Right lobe of liver (tissue), 6 donors: ENCODE data around the gene DENND4A. TPM values are rescaled to one million over a fixed set of nuclear protein-coding genes. Genes with fewer than 3 reads are reported as not detected.

ENCODE experiments used
- ATAC-seq, 4 donors: fragments of 200-7000 bp; cut with Tn5 transposase; one replicate each; pipeline ENCODE4 v1.9.1; 2020; ENCODE audit warnings: mild to moderate bottlenecking in 4 of 4, moderate library complexity in 4 of 4
- DNase-seq, 3 donors: peaks; one replicate each; pipeline ENCODE4 v3.0.0-alpha.2; 2020
- H3K27ac ChIP-seq, 3 donors: fragments of 200-600 bp; one replicate each; pipeline ENCODE4 v1.8.0; 2022
- H3K27me3 ChIP-seq, 2 donors: fragments of 200-600 bp; one replicate each; pipeline ENCODE4 v1.8.0; 2022
- H3K36me3 ChIP-seq, 4 donors: fragments of 200-600 bp; sonication (generic) in 1 of 4; one replicate each; pipeline versions ENCODE4 v1.5.1 to v1.8.0; 2017 to 2022; ENCODE audit warnings: control low read depth in 1 of 4
- H3K4me1 ChIP-seq, 4 donors: fragments of 200-600 bp; sonication (generic) in 1 of 4; one replicate each; pipeline versions ENCODE4 v1.5.1 to v1.8.0; 2017 to 2022; ENCODE audit warnings: control low read depth in 1 of 4
- H3K4me3 ChIP-seq, 3 donors: fragments of 200-600 bp; one replicate each; pipeline ENCODE4 v1.8.0; 2022
- H3K9me3 ChIP-seq, 4 donors: fragments of 200-600 bp; sonication (generic) in 1 of 4; one replicate each; pipeline versions ENCODE4 v1.5.1 to v1.8.0; 2017 to 2022; ENCODE audit warnings: control low read depth in 1 of 4
- POLR2A ChIP-seq: fragments of 450-650 bp; IDR thresholded peaks from one replicate; pipeline ENCODE4 v1.6.1; 2017; ENCODE audit warnings: antibody characterized with exemption, mild to moderate bottlenecking
- WGBS: methylation state at CpG from one replicate; pipeline ENCODE4 v1.1.6; 2018; ENCODE audit warnings: low coverage, low lambda C conversion rate; ENCODE audit not compliant: insufficient coverage; ENCODE audit errors: missing lambda C conversion rate; 5-methylcytosine and 5-hydroxymethylcytosine counted together
- intact Hi-C, 2 donors: fragments of 100-400 bp; cut with DNase I; formaldehyde crosslinking; loops; one replicate each; pipeline versions ENCODE4 v1.11.2 to v1.14.1; 2022
- total RNA-seq, 6 experiments: library from RNA; depleted of rRNA in 2 of 6; stranded (reverse); fragments of >200 nt in 2 of 6; fragmentation: NEBNext Ultra II Directional in 3 of 6; extraction: Animal tissue kit (Norgen Biotek cat#: 25700) in 3 of 6; gene quantifications; one replicate each; pipeline versions ENCODE4 v1.1.0 to v1.2.4, GENCODE V29; 2016 to 2023
- TF ChIP-seq, protein P1 (sequence below), 4 donors: fragments of 200-600 bp in 3 of 4; fragments of 450-650 bp in 1 of 4; IDR thresholded peaks; one replicate each; pipeline versions ENCODE4 v1.5.1 to v1.8.0; 2016 to 2022; ENCODE audit warnings: antibody characterized with exemption in 4 of 4, mild to moderate bottlenecking in 2 of 4
- donor health status: DM: no; HTN: yes; CAD: no.
- donor health status: DM: no; HTN: no; CAD: no.
- donor health status: DM: no; HTN: no; CAD: no.
- donor health status: DM: no; HTN: yes; CAD: no.
- donor health status: DM: no; HTN: yes; CAD: no.

Gene DENND4A
- total RNA-seq, 6 experiments from 2014 or later = 12.7 to 32.4 (median 21.5) TPM

DNA sequence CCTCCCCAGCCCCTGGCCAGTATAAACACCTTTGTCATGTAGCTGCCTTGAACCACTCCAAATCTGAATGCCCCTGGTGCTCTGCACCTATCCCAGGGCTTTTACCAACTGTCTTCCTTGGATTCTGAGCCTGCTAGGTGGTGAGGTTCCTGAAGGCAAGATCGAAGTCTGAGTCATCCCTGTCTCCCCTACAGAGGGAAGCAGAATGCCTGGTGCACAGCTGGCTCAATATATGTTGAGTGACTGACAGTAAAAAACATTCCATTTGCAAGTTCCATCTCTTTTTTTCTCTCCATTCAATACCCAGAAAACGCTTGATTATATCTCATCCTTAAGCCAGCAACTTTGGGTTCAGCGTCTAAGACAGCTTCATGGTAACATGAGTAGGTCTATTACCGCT, 145.6 kb downstream of the DENND4A start:
- TF ChIP-seq, protein P1, sequence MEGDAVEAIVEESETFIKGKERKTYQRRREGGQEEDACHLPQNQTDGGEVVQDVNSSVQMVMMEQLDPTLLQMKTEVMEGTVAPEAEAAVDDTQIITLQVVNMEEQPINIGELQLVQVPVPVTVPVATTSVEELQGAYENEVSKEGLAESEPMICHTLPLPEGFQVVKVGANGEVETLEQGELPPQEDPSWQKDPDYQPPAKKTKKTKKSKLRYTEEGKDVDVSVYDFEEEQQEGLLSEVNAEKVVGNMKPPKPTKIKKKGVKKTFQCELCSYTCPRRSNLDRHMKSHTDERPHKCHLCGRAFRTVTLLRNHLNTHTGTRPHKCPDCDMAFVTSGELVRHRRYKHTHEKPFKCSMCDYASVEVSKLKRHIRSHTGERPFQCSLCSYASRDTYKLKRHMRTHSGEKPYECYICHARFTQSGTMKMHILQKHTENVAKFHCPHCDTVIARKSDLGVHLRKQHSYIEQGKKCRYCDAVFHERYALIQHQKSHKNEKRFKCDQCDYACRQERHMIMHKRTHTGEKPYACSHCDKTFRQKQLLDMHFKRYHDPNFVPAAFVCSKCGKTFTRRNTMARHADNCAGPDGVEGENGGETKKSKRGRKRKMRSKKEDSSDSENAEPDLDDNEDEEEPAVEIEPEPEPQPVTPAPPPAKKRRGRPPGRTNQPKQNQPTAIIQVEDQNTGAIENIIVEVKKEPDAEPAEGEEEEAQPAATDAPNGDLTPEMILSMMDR (IDR thresholded peaks at IDR 0.05) = no peak
- no peak for TF ChIP-seq POLR2A
- Histone ChIP-seq H3K36me3 (no peaks in the 10 kb centered on the region), H3K27ac (no peak overlapping the region), H3K4me3 (no peak overlapping the region), H3K27me3 (no peaks in the 10 kb centered on the region), H3K9me3 (no peaks in the 10 kb centered on the region), H3K4me1 (no peaks in the 10 kb centered on the region)
- intact Hi-C loops = loop anchor here in 1 of 2 donors (10.0 kb wide), 1 partner anchor 208 kb away; no protein-coding TSS in a partner anchor
- 96% methylated on average over 4 of the region's 4 CpGs for WGBS
- ATAC-seq = no peak
- no peak for DNase-seq

DNA sequence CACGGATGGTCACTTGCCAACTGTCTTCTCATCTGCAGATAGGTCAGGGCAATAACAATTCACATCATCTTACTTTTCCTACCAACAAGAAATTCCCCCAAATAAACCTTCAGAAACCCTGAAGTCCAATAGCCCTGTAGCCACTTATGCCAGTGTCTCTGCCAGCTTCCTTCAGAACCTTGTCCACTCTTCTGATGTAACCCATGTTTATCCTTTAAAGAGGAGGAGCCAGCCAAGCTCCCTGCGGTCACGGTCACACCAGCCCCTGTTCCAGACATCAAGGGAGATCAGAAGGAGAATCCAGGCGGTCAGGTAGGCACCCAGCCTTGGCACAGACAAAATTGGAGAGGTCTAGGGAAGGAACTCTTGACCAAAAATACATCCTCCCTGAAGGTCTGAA, 146.7 kb downstream of the DENND4A start:
- Histone ChIP-seq H3K36me3 (no peaks in the 10 kb centered on the region), H3K9me3 (no peaks in the 10 kb centered on the region), H3K27me3 (no peaks in the 10 kb centered on the region), H3K4me3 (no peak overlapping the region), H3K27ac (no peak overlapping the region), H3K4me1 (no peaks in the 10 kb centered on the region)
- no peak for TF ChIP-seq POLR2A
- TF ChIP-seq, protein P1 (IDR thresholded peaks at IDR 0.05) = no peak
- intact Hi-C loops = loop anchor here in 1 of 2 donors (10.0 kb wide), 1 partner anchor 209 kb away; no protein-coding TSS in a partner anchor
- 74% methylated on average over 4 of the region's 4 CpGs for WGBS
- peak in 3 of 4 donors; percentile 23 to 72 (median 26) for ATAC-seq
- no peak for DNase-seq

DNA sequence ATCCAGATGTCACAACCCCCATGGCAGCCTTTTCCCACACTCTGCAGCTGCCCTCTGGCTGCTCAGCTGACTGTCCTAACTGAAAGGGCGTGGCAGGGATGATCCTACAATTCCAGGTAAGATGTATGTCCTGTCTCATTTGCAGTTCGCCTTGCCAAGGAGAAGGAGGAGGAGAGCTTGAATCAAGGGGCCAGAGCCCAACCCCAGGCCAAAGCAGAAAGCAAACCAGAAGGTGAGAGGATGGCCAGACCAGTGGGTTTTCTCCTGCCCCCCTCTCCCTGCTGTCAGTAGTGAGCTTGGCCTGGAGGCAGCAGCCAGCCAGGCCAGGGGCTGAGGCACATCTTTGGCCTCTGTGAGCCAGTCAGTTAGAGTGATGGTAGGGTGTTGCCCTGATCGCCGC, 147.8 kb downstream of the DENND4A start:
- H3K36me3 ChIP-seq = no peaks in the 10 kb centered on the region
- H3K27ac ChIP-seq = no peak overlapping the region
- intact Hi-C loops = loop anchor here in 1 of 2 donors (10.0 kb wide), 1 partner anchor 211 kb away; no protein-coding TSS in a partner anchor
- ATAC-seq (no peak), DNase-seq (no peak)
- no CpG with 5 or more reads among the region's 4 CpGs for WGBS
- H3K27me3 ChIP-seq = no peaks in the 10 kb centered on the region
- H3K4me3 ChIP-seq = no peak overlapping the region
- no peaks in the 10 kb centered on the region for H3K9me3 ChIP-seq
- H3K4me1 ChIP-seq = no peaks in the 10 kb centered on the region
- no peak for TF ChIP-seq POLR2A
- TF ChIP-seq, protein P1 (IDR thresholded peaks at IDR 0.05) = no peak

DNA sequence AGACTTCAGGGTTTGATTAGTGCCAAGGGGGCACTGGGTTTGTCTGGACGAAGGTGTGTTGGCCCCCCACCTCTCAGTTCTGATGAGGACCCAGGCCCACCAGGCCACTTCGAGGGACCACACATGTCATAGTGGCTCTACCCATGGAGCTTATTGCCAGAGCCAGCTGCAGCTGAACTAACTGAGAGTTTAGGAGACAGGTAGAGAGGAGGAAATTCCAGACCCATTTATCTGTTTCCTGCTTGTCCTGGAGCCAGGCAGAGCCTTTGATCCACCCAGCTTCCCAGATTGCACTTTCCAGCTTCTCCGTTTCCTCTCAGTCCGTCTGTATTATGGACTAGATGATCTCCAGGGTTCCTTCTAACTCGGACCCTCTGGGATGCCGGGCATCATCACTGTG, 149.5 kb downstream of the DENND4A start:
- intact Hi-C loops = loop anchor here in 1 of 2 donors (10.0 kb wide), 1 partner anchor 212 kb away; no protein-coding TSS in a partner anchor

DNA sequence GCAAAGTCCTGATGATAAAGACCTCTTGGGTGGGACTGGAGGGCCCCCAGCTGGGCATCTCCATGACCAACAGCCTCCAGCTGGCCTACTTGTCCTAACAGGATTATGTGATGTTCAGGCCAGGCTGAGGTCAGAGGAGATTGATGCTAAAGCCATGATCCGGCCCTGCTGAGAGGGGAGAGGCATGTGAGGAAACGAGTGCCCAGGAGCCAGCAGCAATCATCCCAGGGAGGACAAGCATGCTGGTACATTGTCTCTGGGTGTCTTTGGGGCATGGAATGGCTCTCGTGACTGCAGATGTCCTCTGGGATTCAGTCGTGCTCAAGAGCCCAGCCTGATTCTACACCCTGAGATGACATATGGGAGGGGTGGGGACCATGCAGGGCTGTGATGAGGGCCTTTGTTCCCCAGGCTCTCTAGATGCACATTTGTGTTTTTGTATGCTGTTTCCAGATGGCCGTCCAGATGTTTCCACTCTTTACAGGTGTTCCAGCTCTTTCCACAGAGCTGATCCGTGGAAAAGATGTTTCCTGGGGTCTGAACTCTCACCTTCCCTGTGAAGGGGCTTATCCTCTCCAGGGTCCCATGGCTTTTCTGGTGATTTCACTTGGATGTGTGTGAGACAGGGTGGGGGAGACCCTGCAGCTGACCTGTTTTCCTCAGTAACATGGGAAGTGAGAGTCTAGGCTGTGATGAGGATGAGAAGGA, 150.2 kb downstream of the DENND4A start:
- intact Hi-C loops = loop anchor here in 1 of 2 donors (10.0 kb wide), 1 partner anchor 213 kb away; no protein-coding TSS in a partner anchor
- H3K27ac ChIP-seq = no peak overlapping the region
- no peaks in the 10 kb centered on the region for H3K27me3 ChIP-seq
- ATAC-seq = peak in 1 of 4 donors; percentile 8
- no peaks in the 10 kb centered on the region for H3K9me3 ChIP-seq
- H3K36me3 ChIP-seq = no peaks in the 10 kb centered on the region
- no peak overlapping the region for H3K4me3 ChIP-seq
- 53% methylated on average over 3 of the region's 6 CpGs for WGBS
- TF ChIP-seq, protein P1 (IDR thresholded peaks at IDR 0.05) = no peak
- TF ChIP-seq POLR2A = no peak
- no peaks in the 10 kb centered on the region for H3K4me1 ChIP-seq
- no peak for DNase-seq

More for the DNA sequence above, 149.5 kb downstream of the DENND4A start:
- no peak overlapping the region for H3K27ac ChIP-seq
- DNase-seq (no peak), ATAC-seq (no peak)
- no peaks in the 10 kb centered on the region for H3K4me1 ChIP-seq
- H3K36me3 ChIP-seq = no peaks in the 10 kb centered on the region
- TF ChIP-seq POLR2A = no peak
- no peaks in the 10 kb centered on the region for H3K9me3 ChIP-seq
- no peaks in the 10 kb centered on the region for H3K27me3 ChIP-seq
- no peak overlapping the region for H3K4me3 ChIP-seq
- 67% methylated on average over 4 of the region's 6 CpGs for WGBS
